HG03108 (cell line): ENCODE measurements around the gene SP9.
"Not testable (repeated sequence)": the region's sequence is repeated elsewhere in the genome, so short reads cannot be mapped to it uniquely, and the experiment has no call there.

ENCODE experiments used
- ATAC-seq: cut with Tn5 transposase; IDR thresholded peaks from one replicate; pipeline ENCODE4 v1.9.1; 2021; ENCODE audit warnings: moderate library complexity; ENCODE audit not compliant: unreplicated experiment

SP9 gene

DNA sequence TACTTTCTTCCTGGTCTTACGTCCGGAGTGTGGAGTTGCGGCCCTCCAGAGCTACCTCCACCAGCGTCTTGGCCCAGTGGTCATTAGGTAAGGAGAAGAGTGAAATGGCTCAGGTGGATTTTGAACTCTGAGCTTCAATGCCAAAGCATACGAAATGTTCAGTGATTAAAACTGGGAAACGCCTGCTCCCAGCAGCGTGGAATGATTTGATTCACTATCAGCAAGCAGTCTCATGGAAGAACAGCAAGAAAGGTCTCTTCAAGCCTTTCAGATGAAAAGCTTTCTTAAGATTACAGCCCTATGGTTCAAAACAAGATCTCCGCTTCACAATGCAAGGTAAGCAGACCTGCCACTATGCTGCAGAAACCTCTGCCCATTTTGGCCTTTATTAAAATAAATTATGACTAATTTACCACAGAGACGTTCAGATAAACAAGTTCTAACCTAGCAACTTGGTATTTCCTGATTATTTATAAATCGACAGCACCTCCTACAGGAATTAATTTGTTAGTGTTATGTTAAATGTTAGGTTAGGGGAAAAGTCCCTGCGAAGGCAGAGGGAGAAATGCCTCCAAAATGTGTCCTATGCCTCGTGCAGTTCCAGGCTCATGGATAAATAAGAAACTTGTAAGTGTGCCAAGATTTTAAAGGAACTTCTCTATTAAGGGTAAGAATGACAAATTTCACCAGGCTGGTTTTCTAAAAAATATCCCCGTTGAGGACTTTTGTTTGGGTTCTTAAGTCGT is 10.1 kb downstream of the SP9 start:
- no peak for ATAC-seq

GRCh38 chr2:174350018-174350417 is 15.3 kb downstream of the SP9 start:
- ATAC-seq = no peak

- ATAC-seq = no peak
These were observed 15.9 kb downstream of the SP9 start for GRCh38 chr2:174350593-174351181.

DNA sequence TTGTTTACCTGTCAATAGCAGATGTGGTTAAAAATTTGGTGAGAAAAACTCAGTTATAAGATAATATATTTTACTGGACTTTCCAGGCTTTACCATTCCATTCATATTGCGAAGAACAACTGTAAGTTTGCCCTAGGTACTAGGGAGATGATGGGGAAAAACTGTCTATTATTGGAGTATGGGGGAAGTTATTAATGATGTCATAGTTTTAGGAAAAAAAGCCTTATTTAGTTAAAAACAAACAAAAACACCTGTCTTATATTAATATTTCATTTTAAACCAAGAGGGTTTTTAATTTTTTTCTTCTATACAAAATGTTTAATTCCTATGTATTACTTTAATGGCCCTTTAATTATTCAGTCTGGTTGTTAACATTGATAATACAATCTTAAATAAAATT is 18.2 kb downstream of the SP9 start:
- ATAC-seq = no peak

GRCh38 chr2:174356347-174356746 is 21.6 kb downstream of the SP9 start:
- no peak for ATAC-seq

- not testable (repeated sequence) for ATAC-seq
These were observed 24.9 kb downstream of the SP9 start for GRCh38 chr2:174359663-174360062.

DNA sequence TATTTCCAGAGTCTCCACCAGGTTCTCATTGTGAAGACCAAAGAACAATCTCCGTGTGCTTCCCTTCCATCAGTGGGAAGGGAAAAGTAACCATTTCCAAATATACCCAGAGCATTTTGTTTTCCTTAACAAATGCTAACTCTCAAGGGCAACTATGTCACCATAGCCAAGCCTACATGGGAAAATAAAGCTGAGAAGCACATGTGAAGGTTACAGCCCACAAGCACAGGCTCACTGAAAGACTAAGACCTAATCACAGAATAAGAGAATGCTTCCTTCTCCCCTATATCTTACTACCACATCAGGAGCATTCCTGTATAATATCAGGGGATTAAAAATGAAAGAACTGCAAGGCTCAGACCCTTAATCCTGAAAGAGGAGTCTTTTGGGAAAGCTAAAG is 28.2 kb downstream of the SP9 start:
- ATAC-seq = no peak

GRCh38 chr2:174363492-174364225 is 28.9 kb downstream of the SP9 start:
- ATAC-seq = not testable (repeated sequence)

- no peak for ATAC-seq
These were observed 29.9 kb downstream of the SP9 start for GRCh38 chr2:174364628-174365027.

DNA sequence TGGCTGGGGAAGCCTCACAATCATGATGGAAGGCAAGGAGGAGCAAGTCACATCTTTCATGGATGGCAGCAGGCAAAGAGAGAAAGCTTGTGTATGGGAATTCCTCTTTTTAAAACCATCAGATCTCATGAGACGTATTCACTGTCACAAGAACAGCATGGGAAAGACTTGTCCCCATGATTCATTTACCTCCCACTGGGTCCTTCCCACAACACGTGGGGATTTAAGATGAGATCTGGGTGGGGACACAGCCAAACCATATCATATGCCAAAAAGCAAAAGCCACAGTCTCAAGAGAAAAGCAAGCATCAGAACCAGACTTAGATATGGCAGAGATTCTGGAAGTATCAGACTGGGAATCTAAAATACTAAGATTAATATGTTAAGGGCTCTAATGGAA is 30.8 kb downstream of the SP9 start:
- no peak for ATAC-seq

DNA sequence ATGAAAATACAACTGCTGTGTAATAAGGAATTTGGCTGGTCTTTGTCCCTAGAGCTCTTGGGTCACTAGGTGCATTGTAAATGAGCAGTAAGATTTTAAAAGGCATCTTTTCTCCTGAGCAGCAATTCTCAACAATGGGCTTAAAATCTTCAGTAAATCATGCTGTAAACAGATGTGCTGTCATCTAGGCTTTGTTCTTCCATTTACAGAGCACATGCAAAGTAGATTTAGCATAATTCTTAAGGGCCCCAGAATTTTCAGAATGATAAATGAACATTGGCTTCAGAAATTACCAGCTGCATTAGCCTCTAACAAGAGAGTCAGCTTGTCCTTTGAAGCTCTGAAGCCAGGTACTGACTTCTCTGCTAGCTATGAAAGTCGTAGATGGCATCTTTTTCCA is 33.9 kb downstream of the SP9 start:
- no peak for ATAC-seq

DNA sequence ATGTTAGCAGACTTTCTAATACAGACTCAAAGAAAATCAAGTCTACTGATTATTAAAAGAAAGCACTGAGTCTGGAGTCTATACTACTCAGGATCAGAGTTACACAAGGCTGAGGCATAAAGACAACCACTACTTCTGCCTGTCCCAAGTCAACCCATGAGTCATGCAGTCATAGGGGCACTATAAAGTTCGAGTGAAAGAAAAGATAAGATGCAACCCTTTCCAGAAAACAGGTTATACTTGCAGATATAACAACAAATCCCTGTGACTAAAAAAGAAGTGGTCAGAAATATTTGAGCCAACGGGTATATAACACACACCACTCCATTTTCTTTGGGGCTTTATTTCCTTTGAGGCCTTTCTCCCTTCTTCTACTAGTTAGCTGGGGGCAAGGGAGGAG is 42.2 kb downstream of the SP9 start:
- ATAC-seq = no peak

DNA sequence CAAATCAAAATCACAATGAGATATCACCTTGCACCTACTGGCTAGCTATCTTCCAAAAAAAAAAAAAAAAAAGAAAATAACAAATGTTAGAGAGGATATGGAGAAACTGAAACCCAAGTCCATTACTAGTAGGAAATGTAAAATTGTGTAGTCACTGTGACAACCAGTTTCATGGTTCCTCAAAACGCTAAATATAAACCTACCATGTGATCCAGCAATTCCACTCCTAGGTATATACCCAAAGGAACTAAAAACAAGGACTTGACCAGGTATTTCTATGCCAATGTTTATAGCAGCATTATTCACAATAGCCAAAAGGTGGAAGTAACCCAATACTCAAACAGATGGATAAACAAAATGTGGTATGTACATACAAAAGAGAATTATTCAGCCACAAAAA is 49.0 kb downstream of the SP9 start:
- ATAC-seq = no peak

- ATAC-seq = no peak
These were observed 50.4 kb downstream of the SP9 start for GRCh38 chr2:174385201-174385600.
